MM.1S (cell line): ENCODE results near the gene RNF123.

Experiments
- CTCF ChIP-seq: fragments of 300-600 bp; sonication (generic); IDR thresholded peaks from 2 replicates; pipeline ENCODE4 v1.5.1; 2016; ENCODE audit warnings: antibody characterized with exemption, low read length, mixed read lengths
- EZH2 ChIP-seq: fragments of 300-600 bp; sonication (generic); optimal IDR thresholded peaks from 2 replicates; pipeline ENCODE3; 2017; ENCODE audit warnings: low read depth, mild to moderate bottlenecking, antibody characterized with exemption, low read length, mixed read lengths

GRCh38 chr3:49673715-49674496 lies 15.5 kb upstream of the RNF123 start, which contains the start of gene APEH:
- no peak for TF ChIP-seq CTCF
- no peak for TF ChIP-seq EZH2
